ENCODE results near the gene ALDH4A1.
"Not testable (repeated sequence)": the region's sequence is repeated elsewhere in the genome, so short reads cannot be mapped to it uniquely, and the experiment has no call there.

Gene ALDH4A1

DNA sequence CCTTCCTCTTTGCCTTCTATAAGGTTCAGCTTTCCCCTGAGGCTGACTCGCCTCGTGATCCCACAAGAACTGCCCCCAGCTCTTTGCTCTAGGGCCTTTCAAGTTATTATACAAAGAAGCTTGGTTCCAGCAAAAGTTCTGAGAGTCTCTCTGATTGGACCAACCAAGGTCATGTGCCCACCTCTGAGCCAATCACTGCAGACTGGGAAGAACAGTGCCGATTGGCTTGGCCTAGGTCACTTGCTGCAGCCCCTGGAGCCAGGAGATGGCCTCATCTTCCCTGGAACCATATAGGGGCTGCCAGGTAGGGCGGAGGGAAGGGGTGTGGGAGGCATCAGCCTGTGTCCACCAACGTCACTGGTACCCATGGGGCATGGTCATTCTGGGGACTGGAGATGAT is 65.7 kb downstream of the ALDH4A1 start:
- no peak for DNase-seq

DNA sequence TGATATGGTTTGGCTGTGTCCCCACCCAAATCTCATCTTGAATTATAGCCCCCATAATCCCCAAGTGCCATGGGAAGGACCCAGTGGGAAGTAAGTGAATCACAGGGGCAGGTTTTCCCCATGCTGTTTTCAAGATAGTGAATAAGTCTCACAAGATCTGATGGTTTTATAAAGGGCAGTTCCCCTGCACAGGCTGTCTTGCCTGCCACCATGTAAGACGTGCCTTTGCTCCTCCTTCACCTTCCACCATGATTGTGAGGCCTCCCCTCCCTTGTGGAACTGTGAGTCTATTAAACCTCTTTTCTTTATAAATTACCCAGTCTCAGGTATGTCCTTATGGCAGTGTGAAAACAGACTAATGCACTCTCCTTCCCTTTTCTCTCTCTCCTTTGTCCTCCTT is 70.0 kb downstream of the ALDH4A1 start:
- not testable (repeated sequence) for DNase-seq

DNA sequence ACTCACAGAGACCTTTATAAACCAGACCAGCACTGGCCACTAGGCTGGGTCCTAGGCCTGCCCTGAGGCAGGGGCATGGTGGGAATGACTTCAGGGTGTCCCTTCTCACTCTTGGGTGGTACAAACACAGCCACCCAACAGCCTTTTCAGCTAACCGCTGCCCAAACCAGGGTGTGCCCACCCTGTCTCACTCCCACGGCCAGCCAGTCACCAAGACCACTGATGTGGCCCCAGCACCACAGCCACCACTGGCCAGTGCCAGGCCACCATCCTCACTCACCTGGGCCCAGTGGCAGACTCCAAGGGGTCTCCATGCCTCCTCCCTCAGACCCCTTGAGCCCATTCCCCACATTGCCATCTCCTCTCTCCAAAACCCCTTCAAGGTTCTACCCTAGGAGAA is 70.7 kb downstream of the ALDH4A1 start:
- DNase-seq, result no peak

DNA sequence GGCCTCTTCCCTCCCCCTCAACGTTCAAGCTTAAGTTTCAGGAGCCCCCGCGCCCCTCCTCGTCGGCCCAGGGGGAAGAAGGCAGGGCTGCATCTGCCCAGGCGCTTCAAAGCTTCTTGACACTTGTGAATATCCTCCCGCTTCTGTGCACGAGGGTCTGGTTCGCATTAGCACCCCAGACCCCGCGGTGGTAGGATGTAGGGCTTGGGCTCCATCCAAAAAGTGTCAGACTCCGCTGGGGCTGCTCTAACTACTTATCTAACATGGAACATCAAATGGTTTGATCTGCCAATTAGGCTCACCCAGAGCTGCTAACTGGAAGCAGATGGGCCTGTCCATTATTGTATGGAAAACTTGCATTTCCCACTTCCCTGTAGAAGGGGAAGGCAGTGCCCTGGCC is 71.8 kb downstream of the ALDH4A1 start:
- no peak for DNase-seq

DNA sequence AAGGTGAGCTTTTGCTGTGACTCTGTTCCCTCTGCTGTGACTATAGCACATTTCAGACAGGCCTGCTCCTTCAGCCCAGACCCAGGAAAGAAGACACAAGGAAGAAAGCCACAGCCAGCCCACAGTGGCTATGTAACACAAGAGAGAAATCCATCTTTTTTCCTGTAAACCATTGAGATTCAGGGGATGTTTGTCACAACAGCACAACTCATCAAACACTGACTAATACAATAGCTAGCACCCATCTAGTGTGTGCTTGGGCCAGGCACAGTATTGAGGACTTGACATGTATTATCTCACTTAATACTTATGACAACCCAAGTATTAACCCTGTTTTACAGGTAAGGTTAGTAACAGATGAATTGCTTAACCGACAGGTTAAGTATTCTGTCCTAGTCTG is 72.7 kb downstream of the ALDH4A1 start:
- no peak for DNase-seq

DNA sequence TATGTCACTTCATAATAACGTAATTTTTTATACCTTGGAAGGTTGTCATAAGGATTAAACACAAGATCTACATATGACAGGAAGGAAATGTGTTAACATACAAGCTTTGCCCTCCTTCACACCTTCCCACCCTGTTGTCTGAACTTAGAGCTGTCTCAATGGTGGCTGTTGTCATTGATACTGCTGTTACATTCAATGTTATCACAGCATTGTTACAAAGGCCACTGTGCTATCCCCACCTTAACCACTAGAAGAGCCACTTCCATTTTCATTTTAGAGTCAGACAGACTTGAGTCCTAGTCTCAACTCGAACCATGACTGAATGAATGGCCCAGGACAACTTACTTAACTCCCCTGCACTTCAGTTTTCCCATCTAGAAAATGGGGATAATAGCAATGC is 74.1 kb downstream of the ALDH4A1 start:
- DNase-seq, result no peak

DNA sequence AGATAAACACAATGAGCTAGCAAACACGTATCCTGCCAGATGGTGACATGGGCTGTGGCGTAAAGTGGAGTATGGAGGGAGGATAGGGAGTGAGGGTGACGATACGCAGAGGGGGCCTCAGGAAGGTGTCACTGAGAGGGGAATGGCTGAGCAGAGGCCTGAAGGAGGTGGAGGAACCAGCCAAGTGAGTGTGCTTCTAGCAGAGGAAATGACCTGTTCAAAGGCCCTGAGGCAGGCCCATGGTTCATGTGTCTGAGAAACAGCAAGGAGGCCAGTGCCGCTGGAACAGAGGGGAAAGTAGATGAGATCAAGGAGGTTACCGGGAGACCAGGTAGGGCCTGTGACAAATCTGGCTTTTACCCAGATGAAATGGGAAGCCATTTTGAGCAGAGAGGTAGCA is 78.9 kb downstream of the ALDH4A1 start:
- DNase-seq, result no peak

All from NCI-H1048 (cell line).